NCI-H524 treated with DMSO at 0.1 percent for 48 hours (cell line): ENCODE data around the gene C19orf81.

ENCODE experiments used
- DNase-seq: peaks from one replicate; lab custom pipeline; 2025; lab: John Stamatoyannopoulos, UW

C19orf81 gene

DNA sequence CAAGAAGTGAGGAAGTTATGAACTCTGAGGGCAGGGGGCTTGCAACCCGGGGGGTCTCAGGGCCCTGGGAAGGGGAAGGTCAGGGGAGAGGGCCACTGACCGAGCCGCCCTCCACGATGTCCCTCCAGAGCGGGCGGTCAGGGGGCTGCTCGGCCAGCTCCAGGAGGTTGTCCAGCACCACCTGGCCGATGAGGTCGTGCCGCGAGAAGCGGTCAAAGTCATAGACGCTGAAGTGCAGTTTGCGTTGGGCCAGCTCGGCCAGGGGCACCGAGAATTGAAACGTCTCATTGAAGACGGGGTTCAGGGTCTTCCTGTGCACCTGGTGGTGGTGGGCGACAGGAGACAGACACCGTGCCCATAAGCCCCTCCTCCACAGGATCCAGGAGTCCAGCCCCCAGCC, 20.1 kb upstream of the C19orf81 start:
- no peak for DNase-seq

GRCh38 chr19:50629801-50630200, 19.4 kb upstream of the C19orf81 start:
- no peak for DNase-seq

DNA sequence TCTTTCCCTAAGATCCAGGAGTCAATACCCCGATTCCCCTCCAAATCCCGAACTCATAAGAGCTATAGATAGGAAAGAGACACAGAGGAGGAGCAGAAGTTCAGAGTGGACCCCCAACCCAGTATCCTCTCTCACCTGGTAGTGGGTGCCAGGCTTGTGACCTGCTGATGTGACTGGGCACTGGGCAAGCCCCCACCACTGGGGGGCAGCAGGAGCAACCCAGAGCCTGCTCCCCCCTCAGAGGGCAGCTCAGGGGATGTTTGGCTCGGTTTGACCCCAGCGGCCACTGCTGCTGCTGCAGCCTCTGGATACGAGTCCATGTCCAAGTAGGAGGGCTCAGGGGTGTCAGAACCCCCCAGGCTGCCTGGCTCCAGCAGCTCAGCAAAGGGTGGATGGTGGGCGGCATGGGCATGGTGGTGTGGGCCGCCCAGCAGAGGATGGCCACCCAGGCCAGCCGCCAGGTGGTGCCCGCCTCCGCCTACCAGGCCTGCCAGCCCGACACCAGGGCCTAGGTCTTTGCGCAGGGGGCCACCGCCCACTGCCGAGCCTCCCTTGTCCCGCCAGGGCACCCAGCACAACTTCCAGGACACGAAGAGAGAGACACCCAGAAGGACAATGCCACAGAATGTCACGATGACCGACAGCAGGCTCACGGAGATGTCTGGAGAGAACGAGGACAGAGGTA, 17.0 kb upstream of the C19orf81 start:
- no peak for DNase-seq

- no peak for DNase-seq
Measured at GRCh38 chr19:50633359-50633758, 15.9 kb upstream of the C19orf81 start.

GRCh38 chr19:50633973-50634372, 15.3 kb upstream of the C19orf81 start:
- DNase-seq: no peak

DNA sequence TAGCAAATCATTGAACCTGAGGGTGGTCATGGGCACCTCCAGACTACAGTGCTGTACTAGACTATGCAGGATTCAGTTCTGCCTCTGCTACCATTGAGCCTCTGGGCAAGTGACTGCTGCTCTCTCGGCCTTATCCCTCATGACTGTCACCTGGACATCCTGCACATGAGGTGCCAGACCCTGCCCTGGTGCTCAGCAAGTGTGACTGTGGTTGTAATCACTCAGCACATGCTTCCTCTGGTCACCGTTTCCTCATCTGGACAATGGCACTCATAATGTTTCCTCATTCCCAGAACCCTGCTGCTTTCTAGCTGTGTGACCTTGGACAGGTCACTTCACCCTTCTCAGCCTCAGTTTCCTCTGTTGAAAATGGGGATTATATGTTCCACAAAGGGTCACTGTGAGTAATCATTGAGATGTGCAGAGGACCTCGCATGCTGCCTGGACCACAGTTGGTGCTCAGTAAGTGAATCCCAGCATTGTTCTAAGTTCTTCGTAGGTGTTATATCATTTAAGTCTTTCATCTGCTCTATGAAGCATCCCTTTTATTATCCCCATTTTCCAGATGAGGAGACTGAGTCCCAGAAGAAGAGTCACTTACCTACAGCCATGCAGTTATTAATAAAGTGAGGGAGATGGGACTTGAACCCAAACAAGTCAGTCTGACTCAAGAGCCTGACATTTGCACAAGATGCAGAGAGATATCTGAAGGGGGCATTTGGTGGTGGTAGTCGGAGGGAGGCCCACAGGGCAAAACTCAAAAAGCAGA, 12.7 kb upstream of the C19orf81 start:
- DNase-seq: no peak

- DNase-seq: no peak
Measured at GRCh38 chr19:50638600-50638999, 10.6 kb upstream of the C19orf81 start.

DNA sequence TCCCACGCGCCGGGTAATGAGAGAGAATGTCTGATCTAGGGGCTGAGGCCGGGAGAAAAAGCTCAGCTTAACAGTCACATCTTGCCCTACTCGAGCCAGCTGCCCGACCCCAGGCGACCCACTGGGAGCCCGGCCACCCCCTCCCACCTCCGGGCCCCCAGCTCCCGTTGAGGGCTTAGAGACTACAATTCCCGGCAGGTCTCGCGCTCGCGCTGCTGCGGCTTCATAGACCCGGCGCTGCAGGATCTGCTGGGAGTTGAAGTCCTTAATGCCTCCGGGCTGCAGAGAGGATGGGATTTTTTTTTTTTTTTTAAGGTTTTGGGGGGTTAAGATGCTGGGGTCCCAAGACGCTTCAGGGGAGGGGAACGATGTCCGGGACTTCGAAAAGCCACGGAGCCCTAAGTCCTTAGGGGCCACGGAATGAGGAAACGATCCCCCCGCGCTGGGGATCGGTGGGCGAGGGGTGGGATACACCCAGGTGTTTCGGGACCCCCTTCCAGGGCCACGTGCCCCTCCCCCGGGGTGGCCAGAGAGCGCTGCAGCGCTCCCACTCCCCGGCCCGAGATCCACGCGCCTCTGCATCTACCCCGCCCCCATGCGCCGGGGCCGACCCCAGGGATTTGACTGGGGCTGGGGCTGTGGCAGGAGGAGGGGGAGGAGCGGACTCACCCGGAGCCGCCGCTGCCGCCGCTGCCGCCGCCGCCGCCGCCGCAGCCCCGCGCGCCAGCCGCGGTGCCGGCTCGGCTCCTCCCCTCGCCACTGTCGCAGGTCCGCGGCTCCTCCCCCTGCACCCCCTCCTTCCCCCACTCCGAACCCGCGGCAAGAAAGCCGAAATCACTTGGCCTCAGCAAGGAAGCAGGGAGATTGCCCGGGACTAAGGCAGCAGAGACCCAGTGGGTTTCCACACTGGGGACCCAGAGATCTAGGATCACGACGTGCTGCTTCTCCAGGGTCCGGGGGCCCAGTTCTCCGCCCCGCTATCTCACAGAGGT, 9.8 kb upstream of the C19orf81 start, which contains the start of gene SYT3:
Gene SYT3 (minus strand): TSS at position 761 of the 992 bp plus-strand sequence. CDS start 2,470 bp downstream, outside the sequence.
- peak; percentile 17 for DNase-seq

DNA sequence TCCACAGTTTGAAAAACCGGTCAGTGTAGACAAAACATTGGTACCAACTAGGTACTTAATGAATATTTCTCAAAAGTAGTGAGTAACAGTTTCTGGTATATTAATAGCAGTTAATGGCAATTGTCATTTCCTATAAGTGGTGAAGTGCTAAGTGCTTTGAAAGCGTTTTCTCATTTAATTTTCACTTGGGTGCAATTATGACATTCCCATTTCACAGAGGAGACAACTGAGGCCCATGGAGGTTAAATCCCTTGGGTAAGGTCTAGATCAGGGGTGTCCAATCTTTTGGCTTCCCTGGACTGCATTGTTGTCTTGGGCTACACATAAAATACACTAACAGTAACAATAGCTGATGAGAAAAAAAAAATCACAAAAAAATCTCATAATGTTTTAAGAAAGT, 8.9 kb upstream of the C19orf81 start:
- DNase-seq: no peak

DNA sequence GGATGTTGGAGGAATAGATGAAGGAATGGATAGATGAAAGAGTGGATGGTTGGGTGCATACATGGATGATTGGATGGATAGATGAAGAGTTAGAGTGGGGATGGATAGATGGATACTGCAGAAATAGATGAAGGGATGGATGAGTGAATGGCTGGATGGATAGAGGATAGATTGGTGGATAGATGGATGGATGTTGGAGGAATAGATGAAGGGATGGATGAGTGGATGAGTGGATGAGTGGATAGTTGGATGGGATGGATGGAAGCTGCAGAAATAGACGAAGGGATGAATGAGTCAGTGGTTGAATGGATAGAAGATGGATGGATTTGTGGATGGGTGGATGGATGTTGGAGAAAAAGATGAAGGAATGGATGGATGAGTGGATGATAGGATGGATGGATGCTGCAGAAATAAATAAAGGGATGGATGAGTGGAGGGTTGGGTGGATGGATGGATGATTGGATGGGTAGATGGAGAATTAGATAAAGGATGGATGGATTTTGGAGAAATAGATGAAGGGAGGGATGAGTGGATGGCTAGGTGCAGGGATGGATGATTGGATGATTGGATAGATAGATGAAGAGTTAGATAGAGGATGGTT, 4.8 kb upstream of the C19orf81 start:
- no peak for DNase-seq

DNA sequence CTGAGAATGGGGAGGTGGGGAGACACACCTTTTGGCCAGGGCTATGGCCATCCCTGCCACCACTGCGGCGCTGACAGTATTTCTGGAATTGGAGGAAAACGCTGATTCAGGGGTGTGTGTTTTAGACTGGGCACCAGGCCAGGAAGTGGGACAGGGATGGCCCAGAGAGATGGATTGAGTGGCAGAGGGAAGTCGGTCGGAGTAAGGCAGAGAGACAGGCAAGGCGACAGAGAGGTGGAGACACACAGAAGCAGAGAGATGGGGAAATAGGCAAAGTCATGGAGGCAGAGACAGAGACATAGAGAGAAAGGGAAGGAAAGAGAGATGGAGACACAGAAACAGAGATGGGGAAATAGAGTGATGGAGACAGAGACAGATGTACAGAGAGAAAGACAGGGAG, 4.1 kb upstream of the C19orf81 start:
- no peak for DNase-seq

GRCh38 chr19:50646074-50646807, 3.0 kb upstream of the C19orf81 start:
- no peak for DNase-seq

DNA sequence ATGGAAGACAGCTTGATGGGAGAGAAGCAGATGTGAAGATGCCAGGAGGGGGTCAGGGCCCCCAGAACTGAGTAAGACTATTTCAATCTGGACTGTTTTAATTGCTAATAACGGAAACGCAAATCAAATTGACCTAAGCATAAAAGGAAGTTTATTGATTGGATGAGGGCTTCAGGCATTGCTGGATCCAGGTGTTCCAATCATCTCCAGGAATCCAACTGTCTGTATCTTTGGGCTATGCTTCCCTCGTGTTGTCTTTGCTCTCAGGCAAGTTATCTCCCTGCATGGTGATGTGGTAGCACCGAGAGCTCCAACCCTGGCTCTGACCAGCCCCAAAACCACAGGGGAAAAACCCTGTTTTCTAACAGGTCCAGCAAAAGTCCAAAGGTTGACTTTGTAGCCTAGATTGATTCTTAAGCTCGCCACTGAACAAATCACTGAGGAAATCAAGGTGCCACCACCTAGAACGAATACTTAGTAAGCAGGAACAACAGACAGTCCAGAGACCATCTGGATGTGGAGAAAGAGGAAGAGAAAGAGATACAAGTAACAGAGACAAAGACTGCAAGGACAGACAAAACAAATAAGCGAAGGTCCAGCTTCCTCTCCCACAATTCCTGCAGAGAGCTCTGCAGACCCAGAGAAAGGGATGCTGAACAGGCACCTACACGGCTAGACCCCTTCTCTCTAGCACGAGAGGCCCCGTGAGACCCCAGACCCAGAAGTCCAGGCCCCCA, 1.2 kb upstream of the C19orf81 start:
- no peak for DNase-seq

GRCh38 chr19:50648659-50649058, 586 bp upstream of the C19orf81 start:
- DNase-seq: no peak

- DNase-seq: no peak
Measured at GRCh38 chr19:50651174-50651573, 1.9 kb downstream of the C19orf81 start.

- DNase-seq: no peak
Measured at GRCh38 chr19:50652722-50653121, 3.5 kb downstream of the C19orf81 start.

DNA sequence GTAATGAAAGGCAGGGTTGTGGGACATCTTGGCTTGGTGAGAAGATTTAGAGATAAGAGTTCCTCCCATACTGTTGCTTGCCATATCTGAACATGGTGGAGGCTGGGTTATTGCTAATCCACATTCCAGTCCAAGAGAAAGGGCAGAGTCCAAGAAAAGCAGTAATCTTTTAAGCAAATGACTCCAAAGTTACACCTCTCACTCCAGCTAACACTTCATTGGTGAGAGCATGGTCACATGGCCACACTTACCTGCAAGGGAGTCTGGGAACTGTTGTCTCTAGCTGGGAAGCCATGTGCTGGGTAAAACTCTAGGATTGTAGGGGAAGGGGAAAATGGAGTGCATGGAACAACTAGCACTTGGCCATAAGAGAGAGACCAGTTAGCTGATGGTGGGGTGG, 5.6 kb downstream of the C19orf81 start:
- no peak for DNase-seq

DNA sequence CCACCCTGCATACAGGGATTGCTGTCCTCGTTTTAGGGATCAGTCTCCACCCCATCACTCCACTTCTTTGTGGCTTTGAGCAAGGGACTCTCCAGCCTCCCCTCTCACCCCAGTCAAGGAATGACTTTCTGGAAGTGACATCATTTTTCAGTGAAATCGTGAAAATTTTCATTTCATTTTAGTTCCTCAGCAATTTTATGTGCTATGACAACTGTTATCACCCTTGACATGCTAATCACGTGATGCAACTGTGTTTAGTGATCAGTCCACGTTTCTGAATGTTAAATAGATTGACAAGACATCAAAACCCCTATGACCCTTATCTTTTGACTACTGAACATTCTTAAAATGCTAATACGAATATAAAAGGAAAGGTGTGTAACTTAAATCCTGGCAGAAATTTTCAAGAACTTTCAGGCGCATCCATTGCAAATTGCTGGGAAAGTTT, 8.0 kb downstream of the C19orf81 start:
- no peak for DNase-seq

- DNase-seq: peak; percentile 95
Measured at GRCh38 chr19:50657712-50658440, 8.6 kb downstream of the C19orf81 start.
